Progenitor cell of endocrine pancreas (in vitro differentiated cells): ENCODE measurements around the gene TEKT2. TPM values are rescaled to one million over a fixed set of nuclear protein-coding genes. Genes with fewer than 3 reads are reported as not detected.

Experiments used
- DNase-seq: peaks from one replicate; pipeline ENCODE4 v3.0.0; 2021; ENCODE audit warnings: low spot score; ENCODE audit not compliant: unreplicated experiment
- H3K27ac Mint-ChIP-seq: 2 replicates; pipeline ENCODE4 v1.8.0; 2021; ENCODE audit warnings: mild to moderate bottlenecking, moderate library complexity, mixed read lengths
- H3K27me3 Mint-ChIP-seq: 2 replicates; pipeline ENCODE4 v1.8.0; 2021; ENCODE audit warnings: mixed read lengths
- H3K36me3 Mint-ChIP-seq: 2 replicates; pipeline ENCODE4 v1.8.0; 2022; ENCODE audit warnings: mixed read lengths; ENCODE audit not compliant: insufficient read depth
- H3K4me1 Mint-ChIP-seq: 2 replicates; pipeline ENCODE4 v1.8.0; 2021; ENCODE audit warnings: low read depth, mixed read lengths
- H3K4me3 Mint-ChIP-seq: 2 replicates; pipeline ENCODE4 v1.8.0; 2021; ENCODE audit warnings: low read depth, mild to moderate bottlenecking, moderate library complexity, mixed read lengths
- H3K9me3 Mint-ChIP-seq: 2 replicates; pipeline ENCODE4 v1.8.0; 2021; ENCODE audit warnings: low read depth, mixed read lengths
- total RNA-seq: library from RNA; stranded (reverse); gene quantifications from 2 replicates; pipeline ENCODE4 v1.2.1, GENCODE V29; 2021
- TF ChIP-seq, protein P1 (sequence below): fragments of 200-600 bp; sonication (generic); IDR thresholded peaks from one replicate; pipeline ENCODE4 v1.5.0; 2021; ENCODE audit warnings: antibody characterized with exemption, mild to moderate bottlenecking; ENCODE audit not compliant: unreplicated experiment

The TEKT2 gene
- total RNA-seq, 1 donor from 2014 or later, result 20.2 TPM

- Mint-ChIP-seq H3K27ac (no peak overlapping the region), H3K27me3 (no peaks in the 10 kb centered on the region)
Measured at GRCh38 chr1:36070349-36070748, 13.5 kb upstream of the TEKT2 start.

GRCh38 chr1:36076979-36077573 lies 6.8 kb upstream of the TEKT2 start:
- TF ChIP-seq, protein P1, sequence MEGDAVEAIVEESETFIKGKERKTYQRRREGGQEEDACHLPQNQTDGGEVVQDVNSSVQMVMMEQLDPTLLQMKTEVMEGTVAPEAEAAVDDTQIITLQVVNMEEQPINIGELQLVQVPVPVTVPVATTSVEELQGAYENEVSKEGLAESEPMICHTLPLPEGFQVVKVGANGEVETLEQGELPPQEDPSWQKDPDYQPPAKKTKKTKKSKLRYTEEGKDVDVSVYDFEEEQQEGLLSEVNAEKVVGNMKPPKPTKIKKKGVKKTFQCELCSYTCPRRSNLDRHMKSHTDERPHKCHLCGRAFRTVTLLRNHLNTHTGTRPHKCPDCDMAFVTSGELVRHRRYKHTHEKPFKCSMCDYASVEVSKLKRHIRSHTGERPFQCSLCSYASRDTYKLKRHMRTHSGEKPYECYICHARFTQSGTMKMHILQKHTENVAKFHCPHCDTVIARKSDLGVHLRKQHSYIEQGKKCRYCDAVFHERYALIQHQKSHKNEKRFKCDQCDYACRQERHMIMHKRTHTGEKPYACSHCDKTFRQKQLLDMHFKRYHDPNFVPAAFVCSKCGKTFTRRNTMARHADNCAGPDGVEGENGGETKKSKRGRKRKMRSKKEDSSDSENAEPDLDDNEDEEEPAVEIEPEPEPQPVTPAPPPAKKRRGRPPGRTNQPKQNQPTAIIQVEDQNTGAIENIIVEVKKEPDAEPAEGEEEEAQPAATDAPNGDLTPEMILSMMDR, result no peak
- no peaks in the 10 kb centered on the region for H3K27me3 Mint-ChIP-seq
- H3K4me1 Mint-ChIP-seq, result no peaks in the 10 kb centered on the region
- DNase-seq, result no peak
- no peak overlapping the region for H3K4me3 Mint-ChIP-seq
- no peak overlapping the region for H3K27ac Mint-ChIP-seq
- no peaks in the 10 kb centered on the region for H3K9me3 Mint-ChIP-seq
- no peaks in the 10 kb centered on the region for H3K36me3 Mint-ChIP-seq

More at GRCh38 chr1:36070349-36070748, 13.5 kb upstream of the TEKT2 start:
- no peaks in the 10 kb centered on the region for H3K36me3 Mint-ChIP-seq
- no peak for DNase-seq
- H3K4me3 Mint-ChIP-seq, result no peak overlapping the region
- H3K4me1 Mint-ChIP-seq, result no peaks in the 10 kb centered on the region
- TF ChIP-seq, protein P1, result no peak
- H3K9me3 Mint-ChIP-seq, result no peaks in the 10 kb centered on the region

DNA sequence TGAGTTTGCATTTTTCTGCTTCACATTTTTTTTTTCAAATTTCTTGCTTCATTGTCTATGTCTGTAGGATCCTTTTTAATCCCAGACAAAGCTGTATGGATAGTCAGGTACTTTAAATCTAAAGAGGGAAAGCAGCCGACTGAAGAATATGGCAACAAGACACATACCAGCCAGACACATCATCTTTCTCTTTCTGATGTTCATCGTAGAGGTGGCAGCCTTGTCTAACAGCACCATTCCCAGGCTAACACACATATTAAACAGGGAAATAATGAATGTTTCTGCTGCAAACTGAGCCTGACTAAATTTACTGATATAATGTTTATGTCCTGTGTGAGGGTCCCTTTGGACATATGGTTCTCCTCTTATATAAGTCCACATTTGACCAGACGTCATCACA lies 3.7 kb upstream of the TEKT2 start:
- TF ChIP-seq, protein P1, result no peak
- DNase-seq, result no peak
- H3K36me3 Mint-ChIP-seq, result no peaks in the 10 kb centered on the region
- no peak overlapping the region for H3K4me3 Mint-ChIP-seq
- H3K27ac Mint-ChIP-seq, result no peak overlapping the region
- H3K4me1 Mint-ChIP-seq, result peaks cover 6% of the 10 kb centered on the region
- H3K27me3 Mint-ChIP-seq, result no peaks in the 10 kb centered on the region
- H3K9me3 Mint-ChIP-seq, result no peaks in the 10 kb centered on the region

GRCh38 chr1:36080801-36081200 lies 3.1 kb upstream of the TEKT2 start:
- no peaks in the 10 kb centered on the region for H3K27me3 Mint-ChIP-seq
- H3K9me3 Mint-ChIP-seq, result no peaks in the 10 kb centered on the region
- H3K4me3 Mint-ChIP-seq, result no peak overlapping the region
- DNase-seq, result no peak
- TF ChIP-seq, protein P1, result no peak
- peaks cover 6% of the 10 kb centered on the region for H3K4me1 Mint-ChIP-seq
- H3K27ac Mint-ChIP-seq, result no peak overlapping the region
- H3K36me3 Mint-ChIP-seq, result no peaks in the 10 kb centered on the region

DNA sequence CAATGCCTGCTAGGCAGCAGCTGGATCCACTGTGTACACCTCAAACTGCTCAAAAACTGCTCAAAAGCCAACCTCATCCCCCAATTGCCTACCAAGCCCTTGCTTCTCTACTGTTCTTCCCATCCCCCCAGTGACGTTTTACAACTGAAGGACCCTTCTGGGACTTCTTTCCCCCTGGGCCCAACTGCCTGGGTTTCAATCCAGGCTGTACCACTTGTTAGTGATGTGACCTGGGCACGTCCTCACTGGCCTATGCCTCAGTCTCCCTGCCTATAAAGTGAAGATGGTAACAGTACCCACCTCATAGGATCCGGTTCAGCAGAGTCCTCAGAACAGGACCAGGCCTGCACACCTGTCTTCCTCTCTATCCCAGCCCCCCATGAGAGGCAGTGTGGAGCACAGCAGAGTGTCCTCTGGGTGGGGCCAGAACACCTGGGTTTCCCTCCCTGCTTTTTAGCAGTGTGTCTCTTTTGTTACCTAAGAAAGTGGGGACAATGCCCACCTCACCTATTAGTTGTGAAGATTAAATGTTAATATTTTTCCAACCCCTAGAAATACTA lies 1.9 kb upstream of the TEKT2 start:
- Mint-ChIP-seq H3K27ac (no peak overlapping the region), H3K27me3 (no peaks in the 10 kb centered on the region), H3K9me3 (no peaks in the 10 kb centered on the region), H3K36me3 (no peaks in the 10 kb centered on the region), H3K4me3 (no peak overlapping the region), H3K4me1 (peaks cover 6% of the 10 kb centered on the region)
- TF ChIP-seq, protein P1, result no peak
- DNase-seq, result no peak
